Spleen (tissue), 11 donors: ENCODE results near the gene ZNF275. TPM values are rescaled to one million over a fixed set of nuclear protein-coding genes. Genes with fewer than 3 reads are reported as not detected.

Experiments used
- DNase-seq: peaks from one replicate; pipeline ENCODE4 v3.0.0-alpha.2; 2020
- H3K27ac ChIP-seq, 8 donors: fragments of 200-600 bp; sonication (generic) in 7 of 8; 1 replicate in 4 of 8; 2 replicates in 4 of 8; pipeline versions ENCODE4 v1.5.0 to v1.8.0; 2016 to 2021; ENCODE audit warnings: inconsistent platforms in 4 of 8, mild to moderate bottlenecking in 4 of 8, moderate library complexity in 1 of 8
- H3K27me3 ChIP-seq, 7 donors: fragments of 200-600 bp; sonication (generic) in 6 of 7; replicated peaks in 1 of 7; 1 replicate in 4 of 7; 2 replicates in 3 of 7; pipeline versions ENCODE4 v1.5.0 to v1.8.0; 2016 to 2021; ENCODE audit warnings: inconsistent platforms in 3 of 7, mild to moderate bottlenecking in 1 of 7
- H3K36me3 ChIP-seq, 6 donors: fragments of 200-600 bp; sonication (generic) in 5 of 6; 1 replicate in 4 of 6; 2 replicates in 2 of 6; pipeline versions ENCODE4 v1.5.0 to v1.8.0; 2016 to 2021; ENCODE audit warnings: inconsistent platforms in 2 of 6
- H3K4me1 ChIP-seq, 6 donors: fragments of 200-600 bp; sonication (generic) in 5 of 6; 1 replicate in 3 of 6; 2 replicates in 3 of 6; pipeline versions ENCODE4 v1.5.0 to v1.8.0; 2016 to 2021; ENCODE audit warnings: inconsistent platforms in 3 of 6
- H3K4me3 ChIP-seq, 8 donors: fragments of 200-600 bp; sonication (generic) in 7 of 8; 1 replicate in 4 of 8; 2 replicates in 4 of 8; pipeline versions ENCODE4 v1.5.0 to v1.8.0; 2016 to 2021; ENCODE audit warnings: inconsistent platforms in 4 of 8, mild to moderate bottlenecking in 4 of 8, moderate library complexity in 2 of 8
- H3K9me3 ChIP-seq, 8 donors: fragments of 200-600 bp; sonication (generic) in 7 of 8; 1 replicate in 4 of 8; 2 replicates in 4 of 8; pipeline versions ENCODE4 v1.5.0 to v1.8.0; 2016 to 2021; ENCODE audit warnings: inconsistent platforms in 4 of 8
- POLR2A ChIP-seq, 3 donors: fragments of 450-650 bp; IDR thresholded peaks; one replicate each; pipeline ENCODE4 v1.5.1; 2017; ENCODE audit warnings: antibody characterized with exemption in 3 of 3, mild to moderate bottlenecking in 1 of 3
- POLR2AphosphoS5 ChIP-seq, 3 donors: sonication (generic); formaldehyde crosslinking; IDR thresholded peaks; one replicate each; pipeline ENCODE4 v1.5.1; 2017; ENCODE audit warnings: antibody characterized with exemption in 3 of 3
- WGBS, 5 donors: extraction: QIAGEN DNeasy Blood & Tissue Kit in 3 of 5; methylation state at CpG; one replicate each; pipeline versions ENCODE4 v1.1.5 to v1.1.7; 2013 to 2018; 5-methylcytosine and 5-hydroxymethylcytosine counted together
- intact Hi-C: fragments of 100-400 bp; cut with DNase I; formaldehyde crosslinking; loops from one replicate; pipeline ENCODE4 v1.15.0; 2023; ENCODE audit warnings: low total_unique reads
- polyA plus RNA-seq, 3 donors: library from polyadenylated mRNA; stranded (reverse); fragments of 200-250 nt; gene quantifications; one replicate each; pipeline ENCODE4 v1.2.1, GENCODE V29; 2013
- total RNA-seq, 7 donors: library from RNA; depleted of rRNA in 3 of 7; stranded (reverse); fragments of >200 nt in 3 of 7; fragmentation: NEBNext Ultra II Directional in 4 of 7; extraction: Animal tissue kit (Norgen Biotek cat#: 25700) in 4 of 7; gene quantifications; one replicate each; pipeline versions ENCODE4 v1.1.0 to v1.2.1, GENCODE V29; 2016 to 2021
- TF ChIP-seq, protein P1 (sequence below), 11 experiments: fragments of 200-600 bp in 7 of 11; fragments of 450-650 bp in 4 of 11; sonication (generic) in 4 of 11; IDR thresholded peaks in 8 of 11; conservative IDR thresholded peaks in 3 of 11; 1 replicate in 7 of 11; 2 replicates in 4 of 11; pipeline versions ENCODE4 v1.4.0 to v1.8.0; 2016 to 2021; ENCODE audit warnings: antibody characterized with exemption in 11 of 11, inconsistent platforms in 4 of 11, mild to moderate bottlenecking in 1 of 11
- donor health status: healthy with polysubstance abuse.
- donor health status: DM: no; HTN: no; CAD: no; lungs with moderate emphysema.
- donor health status: DM: no; HTN: no; CAD: no.
- donor health status: Bipolar disorder and iron deficiency.
- donor health status: healthy.
- donor health status: DM: no; HTN: no; CAD: no.
- donor health status: DM: yes; HTN: yes; CAD: no.

The ZNF275 gene
- total and polyA plus RNA-seq, 10 donors = 2.9 to 33.8 (median 22.8) TPM

DNA sequence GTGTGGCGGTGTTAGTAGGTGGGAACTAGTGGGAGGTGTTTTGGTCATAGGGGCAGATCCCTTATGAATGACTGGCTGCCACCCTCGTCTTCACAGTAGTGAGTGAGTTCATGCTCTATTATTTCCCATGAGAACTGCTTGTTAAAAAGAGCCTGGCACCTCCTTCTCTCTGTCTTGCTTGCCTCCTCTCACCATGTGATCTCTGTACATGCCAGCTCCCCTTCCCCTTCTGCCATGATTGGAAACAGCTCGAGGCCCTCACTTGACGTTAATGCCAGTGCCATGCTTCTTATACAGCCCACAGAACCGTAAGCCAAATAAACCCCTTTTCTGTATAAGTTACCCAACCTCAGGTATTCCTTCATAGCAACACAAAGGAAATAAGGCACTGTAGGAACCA, 34.1 kb upstream of the ZNF275 start:
- intact Hi-C loops = no loop called here
- no peaks in the 10 kb centered on the region for H3K36me3 ChIP-seq
- no peaks in the 10 kb centered on the region for H3K9me3 ChIP-seq
- TF ChIP-seq POLR2AphosphoS5 (IDR thresholded peaks at IDR 0.05) (no peak), POLR2A (IDR thresholded peaks at IDR 0.05) (no peak)
- TF ChIP-seq, protein P1, sequence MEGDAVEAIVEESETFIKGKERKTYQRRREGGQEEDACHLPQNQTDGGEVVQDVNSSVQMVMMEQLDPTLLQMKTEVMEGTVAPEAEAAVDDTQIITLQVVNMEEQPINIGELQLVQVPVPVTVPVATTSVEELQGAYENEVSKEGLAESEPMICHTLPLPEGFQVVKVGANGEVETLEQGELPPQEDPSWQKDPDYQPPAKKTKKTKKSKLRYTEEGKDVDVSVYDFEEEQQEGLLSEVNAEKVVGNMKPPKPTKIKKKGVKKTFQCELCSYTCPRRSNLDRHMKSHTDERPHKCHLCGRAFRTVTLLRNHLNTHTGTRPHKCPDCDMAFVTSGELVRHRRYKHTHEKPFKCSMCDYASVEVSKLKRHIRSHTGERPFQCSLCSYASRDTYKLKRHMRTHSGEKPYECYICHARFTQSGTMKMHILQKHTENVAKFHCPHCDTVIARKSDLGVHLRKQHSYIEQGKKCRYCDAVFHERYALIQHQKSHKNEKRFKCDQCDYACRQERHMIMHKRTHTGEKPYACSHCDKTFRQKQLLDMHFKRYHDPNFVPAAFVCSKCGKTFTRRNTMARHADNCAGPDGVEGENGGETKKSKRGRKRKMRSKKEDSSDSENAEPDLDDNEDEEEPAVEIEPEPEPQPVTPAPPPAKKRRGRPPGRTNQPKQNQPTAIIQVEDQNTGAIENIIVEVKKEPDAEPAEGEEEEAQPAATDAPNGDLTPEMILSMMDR (IDR thresholded peaks at IDR 0.05 in 8 of 11, conservative IDR thresholded peaks at IDR 0.05 in 3 of 11) = no peak
- H3K4me3 ChIP-seq = no peak overlapping the region
- 61 to 85% (median 72%) methylated on average over 5 of the region's 5 CpGs for WGBS, 5 donors
- H3K27ac ChIP-seq = no peak overlapping the region
- peaks cover 0 to 11% (median 0%) of the 10 kb centered on the region in 7 donors for H3K27me3 ChIP-seq
- no peaks in the 10 kb centered on the region for H3K4me1 ChIP-seq
- DNase-seq = no peak

GRCh38 chrX:153301746-153302145, 32.2 kb upstream of the ZNF275 start:
- no peak for DNase-seq
- no peak overlapping the region for H3K27ac ChIP-seq
- no peak overlapping the region for H3K4me3 ChIP-seq
- no peaks in the 10 kb centered on the region for H3K9me3 ChIP-seq
- TF ChIP-seq POLR2AphosphoS5 (IDR thresholded peaks at IDR 0.05) (no peak), POLR2A (IDR thresholded peaks at IDR 0.05) (no peak)
- TF ChIP-seq, protein P1 (IDR thresholded peaks at IDR 0.05 in 8 of 11, conservative IDR thresholded peaks at IDR 0.05 in 3 of 11) = no peak
- intact Hi-C loops = no loop called here
- H3K36me3 ChIP-seq = no peaks in the 10 kb centered on the region
- peaks cover 0 to 19% (median 0%) of the 10 kb centered on the region in 7 donors for H3K27me3 ChIP-seq
- no peaks in the 10 kb centered on the region for H3K4me1 ChIP-seq
- WGBS, 5 donors = 74 to 91% (median 78%) methylated on average over 3 of the region's 3 CpGs

- 57 to 87% (median 80%) methylated on average over 3 to 4 of the region's 4 CpGs for WGBS, 5 donors
- Histone ChIP-seq H3K36me3 (no peaks in the 10 kb centered on the region), H3K4me1 (no peaks in the 10 kb centered on the region), H3K4me3 (no peak overlapping the region), H3K27ac (no peak overlapping the region), H3K9me3 (no peaks in the 10 kb centered on the region), H3K27me3 (peaks cover 0 to 20% (median 0%) of the 10 kb centered on the region in 7 donors)
- peak; percentile 38 for DNase-seq
- TF ChIP-seq POLR2AphosphoS5 (IDR thresholded peaks at IDR 0.05) = no peak
- no peak for TF ChIP-seq POLR2A (IDR thresholded peaks at IDR 0.05)
- TF ChIP-seq, protein P1 (IDR thresholded peaks at IDR 0.05 in 8 of 11, conservative IDR thresholded peaks at IDR 0.05 in 3 of 11) = no peak
- intact Hi-C loops = no loop called here
Measured at GRCh38 chrX:153302796-153303195, 31.2 kb upstream of the ZNF275 start.

DNA sequence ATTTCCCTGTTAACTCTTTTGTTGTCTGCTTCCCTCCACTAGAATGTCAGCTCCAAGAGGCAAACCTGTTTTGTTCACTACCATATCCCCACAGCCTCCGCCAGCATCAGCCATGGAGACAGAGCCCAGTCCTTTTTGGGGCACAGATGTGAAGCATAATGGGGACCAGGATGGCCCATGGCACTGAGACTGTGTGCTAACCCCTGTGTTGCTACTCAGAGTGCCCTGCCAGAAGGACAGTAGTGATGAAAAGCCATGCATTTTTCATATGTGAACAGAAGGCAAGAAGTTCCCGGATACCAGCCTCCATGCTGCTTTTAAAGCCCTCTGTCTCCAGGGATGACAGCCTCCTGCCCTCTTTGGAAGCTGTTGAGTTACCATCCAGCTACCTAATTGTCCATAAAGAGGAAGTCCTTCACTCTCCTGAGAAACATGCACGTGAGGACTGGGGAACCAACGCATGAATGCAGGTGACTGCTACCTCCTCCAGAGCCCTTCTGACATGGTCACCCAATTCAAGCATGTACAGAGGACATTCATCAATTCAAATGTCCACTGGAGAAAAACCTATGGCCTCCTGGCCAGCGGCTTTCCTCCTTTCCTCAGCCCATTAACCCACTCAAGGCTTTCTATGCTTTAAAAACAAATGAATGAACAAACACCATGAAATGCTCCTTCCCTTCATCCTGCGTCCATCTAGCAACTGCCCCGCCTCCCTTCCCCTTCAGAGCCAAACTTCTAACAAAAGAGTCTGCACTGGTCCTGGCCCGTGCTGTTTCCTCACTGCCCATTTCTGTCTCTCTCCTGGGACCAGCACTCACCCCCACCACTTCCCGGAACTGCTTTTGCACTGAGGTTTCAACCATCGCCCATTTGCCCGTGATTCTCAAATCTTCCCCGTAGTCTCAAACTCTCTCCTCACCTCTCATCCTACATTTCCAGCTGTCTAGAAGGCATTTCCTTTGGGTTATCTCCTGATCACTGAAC, 30.4 kb upstream of the ZNF275 start:
- TF ChIP-seq POLR2AphosphoS5 (IDR thresholded peaks at IDR 0.05) (no peak), POLR2A (IDR thresholded peaks at IDR 0.05) (no peak)
- TF ChIP-seq, protein P1 (IDR thresholded peaks at IDR 0.05 in 8 of 11, conservative IDR thresholded peaks at IDR 0.05 in 3 of 11) = no peak
- peak; percentile 50 for DNase-seq
- Histone ChIP-seq H3K36me3 (no peaks in the 10 kb centered on the region), H3K27me3 (peaks cover 0 to 20% (median 0%) of the 10 kb centered on the region in 7 donors), H3K9me3 (no peaks in the 10 kb centered on the region), H3K4me3 (no peak overlapping the region), H3K27ac (no peak overlapping the region), H3K4me1 (no peaks in the 10 kb centered on the region)
- WGBS, 5 donors = 43 to 65% (median 52%) methylated on average over 11 to 12 of the region's 12 CpGs
- intact Hi-C loops = no loop called here
